Measurements from ENCODE around the gene SCGB2A2. TPM values are rescaled to one million over a fixed set of nuclear protein-coding genes. Genes with fewer than 3 reads are reported as not detected.

Gene SCGB2A2
- total and polyA plus RNA-seq, 10 donors = not detected

GRCh38 chr11:62280452-62280851, 10.5 kb downstream of the SCGB2A2 start:
- peaks cover 0 to 9% (median 2%) of the 10 kb centered on the region in 8 donors for H3K9me3 ChIP-seq
- intact Hi-C loops (cut with DNase I; ENCODE audit: low total_unique reads) = no loop called here
- TF ChIP-seq POLR2AphosphoS5 (IDR thresholded peaks at IDR 0.05) = no peak
- TF ChIP-seq CTCF (IDR thresholded peaks at IDR 0.05 in 8 of 11, conservative IDR thresholded peaks at IDR 0.05 in 3 of 11) = no peak
- no peak for TF ChIP-seq POLR2A (IDR thresholded peaks at IDR 0.05)
- DNase-seq = no peak
- H3K36me3 ChIP-seq = no peaks in the 10 kb centered on the region
- no peak overlapping the region for H3K27ac ChIP-seq
- no peaks in the 10 kb centered on the region for H3K27me3 ChIP-seq (replicated peaks in 1 of 7)
- no peak overlapping the region for H3K4me3 ChIP-seq
- H3K4me1 ChIP-seq = no peaks in the 10 kb centered on the region

GRCh38 chr11:62295504-62295903, 25.5 kb downstream of the SCGB2A2 start:
- TF ChIP-seq POLR2AphosphoS5 (IDR thresholded peaks at IDR 0.05) (no peak), POLR2A (IDR thresholded peaks at IDR 0.05) (no peak), CTCF (IDR thresholded peaks at IDR 0.05 in 8 of 11, conservative IDR thresholded peaks at IDR 0.05 in 3 of 11) (no peak)
- Histone ChIP-seq H3K27me3 (replicated peaks in 1 of 7) (peaks cover 0 to 36% (median 0%) of the 10 kb centered on the region in 7 donors), H3K36me3 (no peaks in the 10 kb centered on the region), H3K27ac (no peak overlapping the region), H3K4me3 (no peak overlapping the region), H3K4me1 (no peaks in the 10 kb centered on the region), H3K9me3 (no peaks in the 10 kb centered on the region)
- intact Hi-C loops (cut with DNase I; ENCODE audit: low total_unique reads) = no loop called here
- 41 to 66% (median 60%) methylated on average over 2 of the region's 2 CpGs for WGBS, 5 donors
- DNase-seq = no peak

GRCh38 chr11:62298975-62299374, 29.0 kb downstream of the SCGB2A2 start, which contains the start of gene SCGB1D4:
SCGB1D4 (minus strand) TSS chr11:62299075; CDS start chr11:62299010, 65 bp downstream.
- H3K4me1 ChIP-seq = no peaks in the 10 kb centered on the region
- no peak for DNase-seq
- WGBS, 5 donors = 56 to 76% (median 72%) methylated on average over 7 of the region's 7 CpGs
- TF ChIP-seq CTCF (IDR thresholded peaks at IDR 0.05 in 8 of 11, conservative IDR thresholded peaks at IDR 0.05 in 3 of 11) = no peak
- TF ChIP-seq POLR2AphosphoS5 (IDR thresholded peaks at IDR 0.05) = no peak
- no peak for TF ChIP-seq POLR2A (IDR thresholded peaks at IDR 0.05)
- no peak within 1 kb of the TSS for H3K27ac ChIP-seq
- H3K36me3 ChIP-seq = no peaks in the 10 kb centered on the region
- intact Hi-C loops (cut with DNase I; ENCODE audit: low total_unique reads) = no loop called here
- H3K4me3 ChIP-seq = no peak within 1 kb of the TSS
- no peaks in the 10 kb centered on the region for H3K9me3 ChIP-seq
- peaks cover 0 to 36% (median 0%) of the 10 kb centered on the region in 7 donors for H3K27me3 ChIP-seq (replicated peaks in 1 of 7)

- H3K27ac ChIP-seq = no peak overlapping the region
- TF ChIP-seq POLR2AphosphoS5 (IDR thresholded peaks at IDR 0.05) (no peak), CTCF (IDR thresholded peaks at IDR 0.05 in 8 of 11, conservative IDR thresholded peaks at IDR 0.05 in 3 of 11) (no peak), POLR2A (IDR thresholded peaks at IDR 0.05) (no peak)
- no peak overlapping the region for H3K4me3 ChIP-seq
- H3K36me3 ChIP-seq = no peaks in the 10 kb centered on the region
- intact Hi-C loops (cut with DNase I; ENCODE audit: low total_unique reads) = loop anchor here (10.0 kb wide), 1 partner anchor 91 kb away; no protein-coding TSS in a partner anchor
- H3K27me3 ChIP-seq (replicated peaks in 1 of 7) = peaks cover 0 to 33% (median 0%) of the 10 kb centered on the region in 7 donors
- WGBS, 5 donors = 37 to 81% (median 47%) methylated on average over 2 to 6 of the region's 6 CpGs
- DNase-seq = no peak
- peaks cover 0 to 6% (median 4%) of the 10 kb centered on the region in 6 donors for H3K4me1 ChIP-seq
- H3K9me3 ChIP-seq = peaks cover 0 to 17% (median 9%) of the 10 kb centered on the region in 8 donors
Observed at GRCh38 chr11:62306227-62306626, 36.3 kb downstream of the SCGB2A2 start.

Measured in spleen (tissue), 11 donors.